AG08396 (cell line): Measurements from ENCODE around the gene KLRG1.

Experiments used
- DNase-seq: peaks from one replicate; pipeline ENCODE4 v3.0.0; 2012; ENCODE audit warnings: low spot score, mixed read lengths

The KLRG1 gene

DNA sequence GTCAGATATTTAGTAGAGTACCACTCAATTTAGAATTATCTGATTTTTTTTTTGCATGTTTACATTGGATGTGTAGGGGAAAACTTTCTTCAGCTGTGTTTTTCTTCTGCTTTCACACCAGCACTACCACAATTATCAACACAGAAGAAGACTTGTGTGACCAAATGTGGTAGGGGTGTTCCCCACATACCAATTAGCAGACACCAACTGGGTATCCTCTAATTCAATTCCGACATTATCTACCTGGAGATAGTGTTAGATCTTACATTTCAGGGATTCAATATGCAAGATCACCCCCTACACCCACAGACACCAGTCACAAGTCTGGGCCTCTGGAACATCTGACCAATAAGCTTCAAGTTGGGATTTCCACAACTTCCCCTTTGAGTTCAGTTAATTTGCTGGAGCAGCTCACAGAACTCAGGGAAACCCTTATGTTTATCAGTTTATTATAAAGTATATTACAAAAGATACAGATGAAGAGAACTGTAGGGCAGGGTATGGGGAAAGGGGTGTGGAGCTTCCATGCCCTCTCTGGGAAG lies 4.1 kb upstream of the KLRG1 start:
- no peak for DNase-seq

DNA sequence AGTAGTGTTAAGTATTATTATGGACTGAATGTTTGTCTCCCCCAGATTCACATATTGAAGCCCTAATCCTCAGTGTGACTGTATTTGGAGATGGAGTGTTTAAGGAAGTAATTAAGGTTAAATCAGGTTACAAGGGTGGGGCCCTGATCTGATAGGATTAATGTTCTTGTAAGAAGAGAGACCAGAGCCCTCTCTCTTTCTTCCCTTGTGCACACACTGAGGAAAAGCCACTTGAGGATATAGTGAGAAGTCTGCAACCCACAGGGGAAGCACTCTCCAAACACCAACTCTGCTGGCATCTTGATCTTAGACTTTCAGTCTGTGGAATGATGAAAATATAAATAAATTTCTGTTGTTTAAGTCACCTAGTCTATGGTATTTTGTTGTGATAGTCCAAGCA lies 2.2 kb upstream of the KLRG1 start:
- DNase-seq = no peak

DNA sequence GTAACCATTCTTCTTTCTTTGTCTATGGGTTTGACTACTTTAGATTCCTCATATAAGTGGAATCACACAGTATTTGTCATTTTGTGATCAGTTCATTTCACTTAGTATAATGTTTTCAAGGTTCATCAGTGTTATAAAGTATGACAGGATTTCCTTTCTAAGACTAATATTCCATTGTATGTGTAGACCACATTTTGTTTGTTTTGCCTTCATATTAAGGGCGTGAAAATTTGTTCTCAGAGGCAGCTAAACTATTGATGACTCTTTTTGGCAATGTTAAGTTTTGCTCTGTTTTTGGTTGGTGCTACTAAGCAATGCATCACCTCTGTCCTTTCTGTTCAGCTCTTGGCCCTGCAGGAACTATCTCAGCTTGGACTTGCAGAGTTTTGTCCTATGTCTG lies 1.7 kb upstream of the KLRG1 start:
- DNase-seq = no peak

DNA sequence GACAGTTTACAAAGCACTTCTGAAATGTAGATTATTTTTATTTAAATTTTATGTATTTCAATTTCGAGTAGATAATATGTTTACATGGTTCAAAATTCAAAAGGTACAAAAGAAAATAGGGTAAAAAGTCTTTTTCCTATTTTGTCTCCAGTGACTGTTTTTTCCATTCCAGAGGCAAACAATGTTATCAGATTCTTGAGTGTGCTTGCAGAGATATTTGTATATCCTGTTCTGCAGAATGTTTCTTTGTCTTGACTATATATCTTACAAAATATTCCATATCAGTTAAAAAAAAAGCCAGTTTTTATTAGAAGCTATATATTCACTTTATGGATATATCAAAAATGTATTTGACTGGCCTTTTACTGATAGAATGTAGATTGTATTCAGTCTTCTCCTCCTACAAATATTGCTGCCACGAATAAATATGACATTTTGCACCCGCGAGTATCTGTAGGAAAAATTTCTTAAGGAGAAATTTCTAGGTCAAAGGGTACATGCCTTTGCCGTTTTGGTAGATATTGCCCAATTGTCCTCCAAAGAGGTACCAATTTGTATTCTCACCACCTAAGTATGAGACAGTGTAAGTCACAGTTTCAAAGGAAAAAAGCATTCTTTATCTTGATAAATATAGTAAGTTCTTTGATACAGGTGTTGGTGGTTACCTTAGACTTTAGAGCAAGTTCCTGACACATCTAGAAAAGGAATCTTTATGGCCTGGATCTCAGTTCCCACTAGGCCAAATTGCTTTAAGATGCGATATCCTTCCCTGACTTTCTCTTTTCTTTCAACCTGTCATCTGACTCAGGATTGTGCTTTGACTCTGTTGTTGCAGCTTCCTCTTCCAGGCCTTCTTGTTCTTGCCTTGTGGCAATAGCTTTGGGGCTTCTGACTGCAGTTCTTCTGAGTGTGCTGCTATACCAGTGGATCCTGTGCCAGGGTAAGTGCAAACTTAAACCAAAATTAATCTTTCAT lies 2.3 kb downstream of the KLRG1 start:
- no peak for DNase-seq

DNA sequence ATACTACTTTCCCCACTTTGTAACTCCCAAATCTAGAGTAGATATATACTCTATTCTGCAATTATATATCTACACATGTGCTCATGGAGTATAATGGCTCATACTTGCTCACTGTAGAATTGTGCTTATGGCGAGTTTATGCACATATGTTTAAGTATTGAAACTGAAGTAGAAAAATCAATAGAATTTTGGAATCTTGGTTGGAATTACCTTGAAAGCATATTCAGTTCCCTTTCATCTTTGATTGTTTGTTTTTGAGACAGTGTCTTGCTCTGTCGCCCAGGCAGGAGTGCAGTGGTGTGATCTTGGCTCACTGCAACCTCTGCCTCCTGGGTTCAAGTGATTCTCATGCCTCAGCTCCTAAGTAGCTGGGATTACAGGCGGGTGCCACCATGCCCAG lies 4.5 kb downstream of the KLRG1 start:
- DNase-seq = no peak

DNA sequence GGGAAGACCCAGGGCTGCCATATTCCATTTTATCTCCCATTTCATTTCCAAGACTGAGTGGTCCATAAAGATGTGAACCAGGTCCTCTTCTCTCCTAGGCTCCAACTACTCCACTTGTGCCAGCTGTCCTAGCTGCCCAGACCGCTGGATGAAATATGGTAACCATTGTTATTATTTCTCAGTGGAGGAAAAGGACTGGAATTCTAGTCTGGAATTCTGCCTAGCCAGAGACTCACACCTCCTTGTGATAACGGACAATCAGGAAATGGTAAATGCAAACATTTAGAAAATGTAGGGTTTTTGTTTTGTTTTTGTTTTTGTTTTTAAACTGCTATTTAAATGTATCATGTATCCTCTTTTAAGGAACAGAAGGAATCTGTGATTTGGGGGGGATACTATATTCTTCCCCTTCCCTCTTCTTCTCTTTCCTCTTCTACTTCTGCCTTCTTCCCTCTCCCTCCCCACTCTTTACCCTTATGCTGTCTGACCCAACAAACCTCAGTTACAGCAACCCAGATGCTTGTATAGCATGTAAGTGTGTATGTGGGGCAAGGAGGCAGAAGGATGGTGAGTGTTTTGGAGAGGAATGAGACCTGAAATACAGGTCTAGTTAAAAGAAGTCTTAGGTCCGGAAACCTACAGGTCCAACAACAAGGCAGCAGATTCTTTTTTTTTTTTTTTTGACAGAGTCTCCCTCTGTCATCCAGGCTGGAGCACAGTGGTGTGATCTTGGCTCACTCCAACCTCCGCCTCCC lies 5.9 kb downstream of the KLRG1 start:
- no peak for DNase-seq

DNA sequence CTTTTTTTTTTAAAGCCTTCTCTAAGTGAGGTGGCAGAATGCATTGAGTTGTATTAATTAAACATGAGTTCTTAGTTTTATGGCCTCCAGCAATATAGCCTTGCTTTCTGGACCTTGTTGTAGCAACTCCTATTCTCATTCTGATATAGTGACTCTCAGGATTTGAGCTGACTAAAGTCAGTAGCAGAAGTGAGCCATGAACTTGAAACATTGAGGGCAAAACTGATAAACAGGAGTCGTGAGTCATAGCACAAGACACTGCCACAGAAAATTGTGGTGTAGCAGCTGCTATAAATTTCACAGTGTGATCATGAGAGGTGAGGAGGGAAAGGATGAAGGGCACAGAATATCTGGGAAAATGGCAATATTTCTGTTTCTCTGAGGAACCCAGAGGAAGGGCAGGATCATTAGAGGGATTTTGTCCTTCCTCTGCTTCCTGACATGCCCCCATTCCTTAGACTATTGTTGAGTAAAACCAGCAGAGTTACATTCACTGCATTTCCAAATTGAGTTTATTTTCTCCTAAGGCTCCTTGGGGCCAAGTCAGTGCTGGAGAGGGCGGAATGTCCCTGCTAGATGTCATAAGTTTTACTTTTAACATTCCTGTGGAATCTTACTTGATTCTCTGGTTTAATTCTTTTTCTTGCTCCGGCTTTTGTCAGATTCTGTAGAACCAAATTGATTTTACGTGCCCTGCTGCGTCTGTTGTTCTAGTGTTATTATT lies 7.5 kb downstream of the KLRG1 start:
- DNase-seq = peak; percentile 16

DNA sequence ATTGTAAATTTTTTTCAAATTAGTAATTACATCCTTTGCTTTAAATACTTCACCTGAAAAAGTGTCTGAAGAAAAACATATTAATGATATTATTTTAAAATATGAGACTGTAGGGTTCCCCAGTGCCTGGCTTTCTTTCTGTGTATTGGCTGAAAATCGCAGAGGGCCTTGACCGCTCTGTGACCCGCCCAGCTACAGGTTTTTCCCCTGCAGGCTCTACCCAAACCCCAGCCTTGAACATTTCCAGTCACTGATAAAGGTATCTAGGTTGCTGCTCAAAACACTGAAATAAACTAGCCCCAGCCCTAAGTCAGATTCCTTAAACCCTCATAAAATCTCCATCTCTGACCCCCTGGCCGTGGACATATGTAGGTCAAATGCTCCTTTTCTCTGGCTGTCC lies 11.9 kb downstream of the KLRG1 start:
- DNase-seq = no peak

DNA sequence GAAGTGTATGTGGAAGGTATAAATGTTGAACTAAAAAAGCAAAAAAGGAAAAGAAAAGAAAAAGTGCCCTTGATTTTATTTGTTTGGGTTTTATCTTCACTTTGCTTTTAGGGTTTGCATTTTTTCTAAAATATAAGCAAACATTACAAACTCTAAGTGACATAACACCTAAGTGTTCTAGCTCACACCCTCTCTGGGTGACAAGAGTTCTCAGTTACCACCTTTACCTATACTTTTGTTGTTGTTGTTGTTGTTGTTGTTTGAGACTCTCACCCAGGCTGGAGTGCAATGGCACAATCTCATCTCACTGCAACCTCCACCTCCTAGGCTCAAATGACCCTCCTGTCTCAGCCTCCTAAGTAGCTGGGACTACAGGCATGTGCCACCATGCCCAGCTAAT lies 13.0 kb downstream of the KLRG1 start:
- no peak for DNase-seq

DNA sequence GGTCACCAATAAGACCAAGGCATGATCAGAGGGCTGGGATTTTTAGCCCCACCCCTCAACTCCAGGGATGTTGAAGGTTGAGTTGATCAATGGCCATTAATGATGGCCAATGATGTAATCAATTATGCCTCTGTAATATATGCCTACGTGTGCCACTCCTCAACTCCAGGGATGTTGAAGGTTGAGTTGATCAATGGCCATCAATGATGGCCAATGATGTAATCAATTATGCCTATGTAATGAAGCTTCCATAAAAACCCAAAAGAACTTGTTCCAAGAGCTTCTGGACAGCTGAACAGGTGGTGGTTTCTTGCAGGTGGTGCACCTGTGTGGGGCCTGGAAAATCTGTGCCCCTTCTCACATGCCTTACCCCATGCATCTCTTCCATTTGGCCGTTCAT lies 33.2 kb downstream of the KLRG1 start:
- DNase-seq = no peak

DNA sequence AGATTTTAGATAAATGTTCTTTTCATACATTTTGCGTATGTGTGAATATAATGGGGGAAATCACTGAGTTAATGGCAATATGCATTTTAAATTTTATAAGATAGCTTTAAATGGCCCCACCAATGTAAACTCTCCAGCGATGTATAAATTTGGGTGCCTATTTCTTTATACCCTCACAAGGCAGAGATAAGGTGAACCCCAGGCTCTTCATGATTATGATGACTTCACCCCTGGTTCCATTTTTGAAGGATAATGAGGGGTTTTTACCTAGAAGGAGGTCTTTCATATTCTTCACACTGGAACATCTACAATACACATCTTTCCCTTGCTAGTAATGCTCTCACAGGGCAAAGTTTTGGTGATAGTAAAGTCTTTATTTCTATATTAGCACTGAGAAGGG lies 35.2 kb downstream of the KLRG1 start:
- DNase-seq = no peak

DNA sequence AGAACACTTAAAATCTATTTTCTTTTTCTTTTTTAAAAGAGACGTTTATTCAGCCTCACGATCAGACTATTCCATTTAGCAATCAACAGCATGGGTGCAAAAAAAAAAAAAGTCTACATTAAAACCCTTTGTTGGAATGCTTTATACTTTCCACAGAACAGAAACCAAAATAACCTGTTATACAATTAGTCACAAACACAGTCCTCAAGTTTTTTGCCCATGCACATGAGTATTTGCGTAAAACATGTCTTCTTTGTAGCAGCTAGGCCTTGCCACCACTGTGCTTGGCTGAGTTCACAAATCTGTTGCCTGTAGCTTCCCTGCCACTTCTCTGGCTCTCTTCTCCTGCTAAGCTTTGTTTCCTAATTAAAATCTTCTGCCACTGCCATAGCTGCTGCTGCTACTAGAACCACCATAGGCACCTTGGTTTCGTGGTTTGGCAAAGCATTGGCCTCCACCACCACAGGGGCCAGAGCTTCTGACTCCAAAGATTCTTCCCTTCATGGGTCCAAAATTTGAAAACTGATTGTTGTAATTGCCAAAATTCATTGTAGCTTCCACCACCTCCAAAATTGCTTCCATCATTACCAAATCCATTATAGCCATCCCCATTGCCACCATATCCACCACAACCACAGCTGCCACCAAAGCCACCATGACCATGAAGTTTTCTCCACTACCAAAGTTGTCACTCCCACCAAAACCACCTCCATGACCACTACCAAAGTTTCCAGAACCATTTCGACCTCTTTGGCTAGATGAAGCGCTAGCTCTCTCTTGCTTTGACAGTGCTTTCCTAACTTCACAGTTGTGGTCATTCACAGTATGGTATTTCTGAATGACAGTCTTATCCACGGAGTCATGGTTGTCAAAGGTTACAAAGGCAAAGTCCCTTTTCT lies 38.1 kb downstream of the KLRG1 start:
- DNase-seq = no peak

DNA sequence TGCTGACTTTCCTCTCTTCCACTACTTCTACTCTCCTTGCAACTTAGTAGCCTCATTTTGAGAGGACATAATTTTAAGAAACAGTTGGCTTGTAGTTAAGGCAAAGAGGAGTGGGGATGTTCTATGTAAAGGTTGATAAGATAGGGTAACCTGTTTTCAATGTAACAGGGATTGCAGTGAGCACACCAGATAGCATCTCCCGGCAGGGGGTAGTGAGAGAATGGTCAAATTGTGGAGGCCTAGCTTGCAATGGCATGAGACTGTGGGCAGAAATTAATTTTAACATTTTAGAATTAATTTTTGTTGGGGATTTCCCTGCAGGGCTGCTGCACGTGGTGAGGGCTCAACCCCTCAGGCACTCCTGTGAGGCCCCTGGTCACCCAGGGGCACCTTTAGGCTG lies 41.4 kb downstream of the KLRG1 start:
- DNase-seq = no peak

DNA sequence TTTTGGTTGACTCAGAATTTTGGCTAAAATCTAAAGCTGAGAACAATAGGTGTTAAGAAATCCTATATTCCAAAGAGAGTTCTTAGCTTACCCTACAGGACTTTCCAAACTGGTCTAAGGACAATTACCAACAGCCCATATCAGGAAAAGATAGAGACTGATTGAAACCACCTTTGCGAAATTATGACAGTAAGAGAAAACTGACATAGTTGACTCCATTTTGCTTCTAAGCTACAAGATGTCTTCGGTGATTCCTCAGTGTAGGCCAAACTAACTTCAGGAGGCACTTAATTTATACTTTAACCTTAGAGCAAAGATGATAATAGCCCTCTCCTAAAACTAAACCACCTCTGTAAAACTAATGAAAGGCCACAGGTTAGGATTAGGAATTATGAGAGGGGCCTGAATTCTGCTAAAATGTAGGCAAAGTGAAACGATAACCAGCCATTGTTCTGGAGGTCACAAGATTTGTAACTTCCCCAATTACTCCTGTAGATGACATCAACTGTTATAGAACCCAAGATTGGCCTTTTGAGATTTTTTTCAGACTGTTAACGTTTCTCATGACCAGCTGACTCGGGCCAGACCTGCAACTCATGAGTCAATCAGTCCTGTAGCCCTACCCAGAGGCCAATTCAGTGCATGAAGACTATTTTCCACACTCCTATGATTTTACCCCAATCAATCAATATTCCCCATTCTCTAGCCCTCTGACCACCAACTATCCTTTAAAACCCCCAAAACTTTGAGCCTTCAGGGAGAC lies 43.0 kb downstream of the KLRG1 start:
- DNase-seq = no peak

DNA sequence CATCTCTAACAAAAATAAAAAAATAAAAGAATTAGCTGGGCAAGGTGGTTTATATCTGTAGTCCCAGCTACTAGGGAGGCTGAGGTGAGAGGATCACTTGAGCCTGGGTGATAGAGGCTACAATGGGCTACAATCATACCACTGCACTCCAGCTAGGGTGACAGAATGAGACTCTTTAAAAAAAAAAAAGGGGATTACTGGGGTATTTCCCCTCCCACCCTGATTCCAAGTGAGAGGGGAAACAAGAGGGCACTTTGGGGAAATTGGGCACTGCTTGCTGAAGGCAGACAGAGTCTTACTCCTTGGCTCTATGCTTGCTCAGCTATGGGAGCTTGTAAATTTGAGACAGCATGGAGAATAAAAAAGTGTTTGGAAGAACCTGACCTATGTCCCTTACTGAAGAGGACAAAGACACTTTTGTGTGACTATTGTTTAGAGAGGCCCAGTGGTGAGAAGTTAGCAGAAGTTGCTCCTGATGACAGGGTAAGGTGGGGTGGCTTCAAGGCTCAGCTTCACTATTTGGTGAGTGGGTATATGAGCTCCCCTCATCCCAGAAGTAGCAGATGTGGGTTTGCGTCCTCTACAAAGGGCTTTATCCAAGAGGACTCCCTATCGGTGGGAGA lies 44.0 kb downstream of the KLRG1 start:
- no peak for DNase-seq

DNA sequence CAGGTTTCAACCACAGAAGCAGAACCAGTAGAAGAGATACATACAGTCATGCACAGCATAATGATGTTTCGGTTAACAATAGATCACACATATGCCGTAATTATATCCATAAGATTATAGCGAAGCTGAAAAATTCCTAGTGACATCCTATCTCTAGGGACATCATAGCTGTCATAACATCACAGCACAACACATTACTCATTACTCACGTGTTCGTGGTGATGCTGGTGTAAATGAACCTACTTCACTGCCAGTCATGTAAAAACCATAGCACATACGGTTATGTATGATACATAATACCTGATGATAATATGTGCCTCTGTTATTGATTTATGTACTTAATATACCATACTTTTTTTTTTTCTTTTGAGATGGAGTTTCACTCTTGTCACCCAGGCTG lies 44.7 kb downstream of the KLRG1 start:
- DNase-seq = no peak

DNA sequence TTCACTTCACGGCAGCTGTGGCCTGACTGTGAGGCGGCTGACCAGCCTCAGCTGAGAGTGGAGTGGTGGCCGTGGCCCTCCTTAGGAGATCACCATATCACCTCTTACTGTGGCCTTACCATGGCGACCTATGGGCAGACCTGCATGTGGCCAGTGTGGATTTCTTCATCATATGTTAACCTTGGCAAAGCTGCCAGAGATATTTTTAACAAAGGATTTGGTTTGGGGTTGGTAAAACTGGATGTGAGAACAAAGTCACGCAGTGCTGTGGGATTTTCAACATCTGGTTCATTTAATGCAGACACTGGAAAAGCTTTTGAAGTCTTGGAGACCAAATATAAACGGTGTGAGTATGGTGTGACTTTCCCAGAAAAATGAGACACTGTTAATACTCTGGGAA lies 46.9 kb downstream of the KLRG1 start:
- no peak for DNase-seq

DNA sequence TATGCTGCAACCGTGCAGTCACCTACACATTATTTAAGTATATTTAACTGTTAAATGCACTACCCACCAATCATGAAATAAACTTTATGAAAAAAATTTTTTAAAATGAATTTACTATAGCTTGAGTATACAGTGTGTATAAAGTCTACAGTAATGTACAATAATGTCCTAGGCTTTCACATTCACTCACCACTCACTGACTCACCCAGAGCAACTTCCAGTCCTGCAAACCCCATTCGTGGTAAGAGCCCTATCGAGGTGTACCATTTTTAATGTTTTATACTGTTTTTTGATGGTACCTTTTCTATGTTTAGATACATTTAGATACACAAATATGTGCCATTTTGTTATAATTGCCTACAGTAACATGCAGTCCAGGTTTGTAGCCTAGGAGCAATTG lies 48.1 kb downstream of the KLRG1 start:
- no peak for DNase-seq

DNA sequence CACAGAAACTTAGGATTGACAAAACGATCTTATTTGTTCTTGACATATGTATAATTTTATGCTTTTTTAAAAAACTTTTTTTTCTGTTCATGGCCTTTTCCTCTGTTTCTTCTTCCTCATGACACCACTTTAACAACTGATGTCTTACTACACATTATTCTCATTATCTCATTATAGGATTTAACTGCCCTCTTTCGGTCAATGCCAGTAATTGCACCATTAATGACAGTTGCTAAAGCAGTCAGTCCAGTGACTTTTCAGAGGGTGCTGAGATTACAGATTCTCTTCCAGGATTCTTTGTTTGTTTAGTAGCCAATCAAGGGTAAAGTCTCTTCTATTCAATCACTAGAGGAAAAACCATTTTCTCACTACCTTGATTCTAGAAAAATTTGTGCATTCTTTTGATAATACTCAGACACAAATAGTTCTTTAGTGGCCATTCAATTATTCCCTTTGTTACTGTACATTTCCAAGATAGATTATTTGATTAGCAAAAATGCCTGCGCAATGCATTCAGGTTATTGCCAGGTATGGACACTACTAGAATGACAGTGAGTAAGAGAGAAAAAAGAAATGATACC lies 50.1 kb downstream of the KLRG1 start:
- DNase-seq = peak; percentile 66
